ENCODE data around the gene AHSP.
"Not testable (repeated sequence)": the region's sequence is repeated elsewhere in the genome, so short reads cannot be mapped to it uniquely, and the experiment has no call there.

The AHSP gene

GRCh38 chr16:31532120-31532519, 4.4 kb downstream of the AHSP start:
- DNase-seq, result no peak

GRCh38 chr16:31532896-31533295, 5.2 kb downstream of the AHSP start:
- no peak for DNase-seq

DNA sequence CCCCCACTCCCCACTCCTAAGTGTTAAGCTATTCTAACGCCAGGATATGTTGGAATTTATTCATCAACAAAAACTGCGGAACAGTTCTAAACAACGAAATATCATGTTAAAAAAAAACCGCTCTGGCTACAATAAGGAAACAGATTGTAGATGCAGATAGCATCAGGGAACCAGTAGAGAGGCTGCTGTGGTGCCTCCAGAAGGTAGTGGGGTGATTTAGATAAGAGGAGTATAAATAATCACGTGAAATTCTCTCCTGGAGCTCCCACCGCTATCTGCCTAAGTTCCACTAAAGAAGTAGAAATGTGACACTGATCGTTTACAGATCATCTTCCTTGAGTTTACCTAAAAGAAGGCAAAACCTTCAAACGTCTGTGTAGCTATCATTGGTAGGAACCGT, 8.0 kb downstream of the AHSP start:
- DNase-seq, result no peak

DNA sequence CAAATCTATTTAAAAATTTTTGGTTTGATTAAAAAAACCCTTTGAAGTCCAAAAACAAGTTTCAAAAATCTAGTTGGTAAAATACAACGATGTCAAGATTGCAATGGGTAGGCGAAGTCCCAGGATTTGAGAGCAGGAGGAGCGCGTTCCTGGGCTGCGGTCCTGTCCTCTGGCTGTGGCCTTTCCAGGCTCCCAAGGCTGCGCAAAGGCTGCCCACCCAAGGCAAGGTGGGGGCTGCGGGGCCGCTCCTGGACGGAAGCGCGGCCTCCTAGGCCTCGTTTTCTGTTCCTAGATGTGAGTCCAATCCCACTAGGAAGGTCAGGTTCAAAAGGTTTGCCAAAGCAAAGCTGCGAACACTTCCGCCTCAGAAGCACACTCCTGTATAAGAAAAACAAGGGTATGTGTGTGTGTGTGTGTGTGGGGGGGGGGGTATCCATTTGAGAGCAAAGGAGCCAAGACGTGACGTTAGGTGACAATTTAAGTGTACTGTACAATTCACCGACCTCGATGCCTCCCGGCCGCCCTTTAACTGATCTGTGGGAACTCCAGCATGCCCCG, 9.2 kb downstream of the AHSP start:
- DNase-seq, result no peak

GRCh38 chr16:31537362-31538242, 9.9 kb downstream of the AHSP start:
- no peak for DNase-seq

GRCh38 chr16:31538243-31538598, 10.5 kb downstream of the AHSP start:
- DNase-seq, result not testable (repeated sequence)

- not testable (repeated sequence) for DNase-seq
Observed at GRCh38 chr16:31539762-31540161, 12.1 kb downstream of the AHSP start.

DNA sequence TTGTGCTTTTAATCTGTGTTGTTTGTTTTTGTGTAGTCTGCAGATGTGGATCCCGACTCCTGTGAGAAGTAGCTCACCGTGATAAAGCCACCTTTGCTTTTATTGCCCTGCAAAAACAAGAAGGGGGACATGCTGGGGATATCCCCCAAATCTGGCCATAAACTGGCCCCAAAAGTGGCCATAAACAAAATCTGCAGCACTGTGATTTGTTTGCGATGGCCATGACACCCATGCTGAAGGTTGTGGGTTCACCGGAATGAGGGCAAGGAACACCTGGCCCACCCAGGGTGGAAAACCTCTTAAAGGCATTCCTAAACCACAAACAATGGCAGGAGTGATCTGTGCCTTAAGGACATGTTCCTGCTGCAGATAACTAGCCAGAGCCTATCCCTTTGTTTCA, 15.1 kb downstream of the AHSP start:
- DNase-seq, result no peak

DNA sequence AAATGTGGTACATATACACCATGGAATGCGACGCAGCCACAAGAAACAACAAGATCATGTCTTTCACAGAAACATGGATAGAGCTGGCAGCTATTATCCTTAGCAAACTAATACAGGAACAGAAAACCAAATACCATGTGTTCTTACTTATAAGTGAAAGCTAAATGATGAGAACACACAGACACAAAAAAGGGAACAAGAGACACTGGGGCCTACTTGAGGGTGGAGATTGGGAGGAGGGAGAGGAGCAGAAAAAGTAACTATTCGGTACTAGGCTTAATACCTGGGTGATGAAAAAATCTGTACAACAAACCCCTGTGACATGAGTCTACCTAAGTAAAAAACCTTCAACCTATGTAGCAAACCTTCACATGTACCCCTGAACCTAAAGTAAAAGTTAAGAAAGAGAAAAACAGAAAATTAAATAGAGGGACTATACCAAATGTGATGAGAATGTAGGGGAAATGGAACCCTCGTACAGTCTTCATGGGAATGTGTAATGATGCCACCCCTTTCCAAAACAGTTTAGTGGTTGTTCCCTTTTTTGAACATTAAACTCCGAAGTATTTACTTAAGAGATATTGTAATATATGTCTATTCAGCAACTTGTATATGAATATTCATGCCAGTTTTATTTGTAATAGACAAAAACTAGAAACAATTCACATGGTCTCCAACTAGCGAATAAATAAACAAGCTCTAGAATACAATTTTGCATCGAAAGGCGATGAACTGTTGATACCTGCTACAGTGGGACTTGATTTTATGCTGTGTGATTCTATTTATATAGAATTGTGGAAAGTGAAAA, 33.9 kb downstream of the AHSP start:
- no peak for DNase-seq

DNA sequence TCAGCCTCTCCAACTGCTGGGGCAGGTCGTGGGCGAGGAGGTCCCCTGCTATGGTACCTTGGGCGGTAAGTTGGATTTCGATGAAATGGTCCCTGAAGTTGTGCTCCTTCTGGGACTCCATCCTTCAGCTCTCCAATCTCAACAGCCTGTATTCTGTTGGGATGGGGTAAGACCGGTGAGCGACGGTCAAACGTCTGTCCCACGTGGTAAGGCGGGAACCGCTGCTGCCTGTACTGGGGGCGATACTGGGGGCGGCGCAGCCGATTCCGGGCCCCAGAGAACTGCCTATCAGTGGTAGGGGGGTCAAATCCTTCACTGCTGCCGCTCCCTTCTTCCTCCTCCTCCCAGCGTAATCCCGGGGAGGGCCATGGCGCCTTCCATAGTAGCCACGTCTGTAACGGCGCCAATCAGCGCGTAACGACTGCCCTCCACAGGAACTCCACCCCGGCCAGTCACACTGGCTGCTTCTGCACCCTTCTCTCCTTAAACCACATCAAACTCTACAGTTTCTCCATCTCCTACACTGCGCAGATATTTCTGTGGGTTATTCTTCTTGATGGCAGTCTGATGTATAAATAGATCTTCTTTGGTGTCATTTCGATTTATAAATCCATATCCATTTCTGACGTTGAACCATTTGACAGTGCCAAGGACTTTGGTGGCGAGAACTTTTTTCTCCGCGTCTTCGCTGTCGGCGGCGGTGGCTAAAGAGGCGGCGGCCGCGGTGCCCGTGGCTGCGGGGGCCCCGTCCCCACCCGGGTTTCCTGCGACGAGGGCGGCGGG, 41.1 kb downstream of the AHSP start:
- DNase-seq, result no peak

DNA sequence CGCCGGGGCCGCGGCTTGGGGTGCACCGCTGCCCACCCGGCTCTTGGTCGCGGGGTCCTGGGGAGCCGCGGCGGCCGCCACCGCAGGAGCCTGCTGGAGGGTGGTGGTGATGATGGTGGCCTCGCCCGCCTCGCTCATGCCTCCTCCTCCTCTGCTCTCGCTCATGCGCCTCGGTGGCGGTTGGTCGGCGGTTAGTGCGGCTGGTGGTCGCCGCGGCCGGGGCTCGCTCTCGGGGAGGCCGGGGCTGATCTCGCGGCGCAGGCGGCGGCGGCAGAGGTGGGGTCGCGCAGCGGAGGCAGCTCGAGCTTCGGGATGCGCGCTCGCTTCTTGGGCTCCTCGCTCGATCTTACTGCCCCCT, 41.6 kb downstream of the AHSP start:
- DNase-seq, result no peak

DNA sequence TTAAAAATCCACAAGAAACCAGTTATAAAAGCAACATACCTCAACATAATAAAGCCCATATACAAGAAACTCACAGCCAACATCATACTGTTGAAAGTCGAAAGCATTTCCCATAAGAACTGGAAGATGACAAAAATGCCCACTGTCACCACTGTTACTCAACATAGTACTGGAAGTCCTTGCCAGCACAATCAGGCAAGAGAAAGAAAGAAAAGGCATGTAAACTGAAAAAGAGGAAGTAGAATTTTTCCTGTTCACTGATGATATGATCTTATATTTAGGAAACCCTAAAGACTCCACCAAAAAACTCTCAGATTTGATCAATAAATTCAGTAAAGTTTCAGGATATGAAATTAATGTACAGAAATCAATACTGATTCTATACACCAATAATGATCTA, 45.1 kb downstream of the AHSP start:
- DNase-seq, result no peak

- DNase-seq, result not testable (repeated sequence)
Observed at GRCh38 chr16:31574159-31574558, 46.5 kb downstream of the AHSP start.

GRCh38 chr16:31577411-31577810, 49.7 kb downstream of the AHSP start:
- DNase-seq, result no peak

All from activated naive CD4-positive, alpha-beta T cell (primary cell).